WERI-Rb-1 (cell line): ENCODE data around the gene FRMPD4.

Experiments
- DNase-seq: peaks from one replicate; pipeline ENCODE4 v3.0.0-alpha.2; 2020
- H3K27ac ChIP-seq: fragments of 250-450 bp; sonication (Bioruptor Pico); 2 replicates; pipeline ENCODE4 v1.5.1; 2020; ENCODE audit warnings: mild to moderate bottlenecking, moderate library complexity
- H3K27me3 ChIP-seq: fragments of 250-450 bp; sonication (Bioruptor Pico); 2 replicates; pipeline ENCODE4 v1.5.1; 2021; ENCODE audit warnings: mild to moderate bottlenecking, low read depth, moderate library complexity; ENCODE audit not compliant: insufficient read depth, severe bottlenecking
- H3K36me3 ChIP-seq: fragments of 250-450 bp; sonication (Bioruptor Pico); 2 replicates; pipeline ENCODE4 v1.5.1; 2020; ENCODE audit warnings: mild to moderate bottlenecking, moderate library complexity
- H3K4me3 ChIP-seq: 2 replicates; pipeline ENCODE4 v1.5.1; 2011; ENCODE audit warnings: low read depth, mild to moderate bottlenecking, control low read depth, low read length
- H3K9me3 ChIP-seq: fragments of 250-450 bp; sonication (Bioruptor Pico); 2 replicates; pipeline ENCODE4 v1.5.1; 2021; ENCODE audit warnings: mild to moderate bottlenecking, moderate library complexity; ENCODE audit not compliant: severe bottlenecking
- CTCF ChIP-seq: IDR thresholded peaks from 2 replicates; pipeline ENCODE4 v1.5.1; 2011; ENCODE audit warnings: low read depth, mild to moderate bottlenecking, control low read depth, inconsistent platforms, low read length

The FRMPD4 gene

GRCh38 chrX:12548341-12548740, 410.1 kb downstream of the FRMPD4 start:
- H3K36me3 ChIP-seq, result no peaks in the 10 kb centered on the region
- no peaks in the 10 kb centered on the region for H3K9me3 ChIP-seq
- no peak for TF ChIP-seq CTCF
- peaks cover 10% of the 10 kb centered on the region for H3K27me3 ChIP-seq
- H3K4me3 ChIP-seq, result no peak overlapping the region
- H3K27ac ChIP-seq, result no peak overlapping the region
- no peak for DNase-seq

- no peak overlapping the region for H3K4me3 ChIP-seq
- DNase-seq, result no peak
- no peak overlapping the region for H3K27ac ChIP-seq
- H3K36me3 ChIP-seq, result no peaks in the 10 kb centered on the region
- TF ChIP-seq CTCF, result no peak
- H3K27me3 ChIP-seq, result peaks cover 10% of the 10 kb centered on the region
- no peaks in the 10 kb centered on the region for H3K9me3 ChIP-seq
Measured at GRCh38 chrX:12548746-12549145, 410.5 kb downstream of the FRMPD4 start.

- TF ChIP-seq CTCF, result no peak
- Histone ChIP-seq H3K4me3 (no peak overlapping the region), H3K36me3 (no peaks in the 10 kb centered on the region), H3K27me3 (peaks cover 8% of the 10 kb centered on the region), H3K27ac (no peak overlapping the region), H3K9me3 (no peaks in the 10 kb centered on the region)
- DNase-seq, result no peak
Measured at GRCh38 chrX:12554206-12554605, 415.9 kb downstream of the FRMPD4 start.

- DNase-seq, result no peak
- no peak for TF ChIP-seq CTCF
- Histone ChIP-seq H3K36me3 (no peaks in the 10 kb centered on the region), H3K4me3 (no peak overlapping the region), H3K27me3 (peaks cover 54% of the 10 kb centered on the region), H3K27ac (no peak overlapping the region), H3K9me3 (no peaks in the 10 kb centered on the region)
Measured at GRCh38 chrX:12563121-12563520, 424.8 kb downstream of the FRMPD4 start.

- H3K9me3 ChIP-seq, result no peaks in the 10 kb centered on the region
- no peak overlapping the region for H3K4me3 ChIP-seq
- H3K27me3 ChIP-seq, result peaks cover 52% of the 10 kb centered on the region
- H3K36me3 ChIP-seq, result no peaks in the 10 kb centered on the region
- no peak for TF ChIP-seq CTCF
- H3K27ac ChIP-seq, result no peak overlapping the region
- DNase-seq, result no peak
Measured at GRCh38 chrX:12564221-12564620, 425.9 kb downstream of the FRMPD4 start.

GRCh38 chrX:12567857-12568256, 429.6 kb downstream of the FRMPD4 start:
- H3K27me3 ChIP-seq, result peaks cover 34% of the 10 kb centered on the region
- DNase-seq, result no peak
- peak; percentile 51 for TF ChIP-seq CTCF
- H3K9me3 ChIP-seq, result no peaks in the 10 kb centered on the region
- H3K36me3 ChIP-seq, result no peaks in the 10 kb centered on the region
- H3K27ac ChIP-seq, result no peak overlapping the region
- no peak overlapping the region for H3K4me3 ChIP-seq
